Measurements from ENCODE around the gene CD24. TPM values are rescaled to one million over a fixed set of nuclear protein-coding genes. Genes with fewer than 3 reads are reported as not detected.
"Not testable (repeated sequence)": the region's sequence is repeated elsewhere in the genome, so short reads cannot be mapped to it uniquely, and the experiment has no call there.

The CD24 gene
- polyA plus RNA-seq, 2 of the 4 experiments (the other 2 are of a cell fraction): 284 to 602 TPM

DNA sequence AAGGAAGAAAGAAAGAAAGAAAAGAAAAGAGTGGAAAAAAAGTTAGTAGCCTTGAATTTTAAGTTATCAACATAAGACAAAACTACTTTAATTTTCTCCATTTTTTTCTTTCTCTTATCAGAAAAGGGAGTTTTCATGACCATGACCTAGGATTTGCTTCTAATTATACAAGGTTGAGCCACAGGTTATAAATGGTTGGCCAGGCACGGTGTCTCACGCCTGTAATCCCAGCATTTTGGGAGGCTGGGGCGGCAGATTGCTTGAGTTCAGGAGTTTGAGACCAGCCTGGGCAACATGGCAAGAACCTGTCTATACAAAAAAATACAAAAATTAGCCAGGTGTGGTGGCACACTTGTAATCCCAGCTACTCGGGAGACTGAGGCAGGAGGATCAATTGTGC, 45.7 kb upstream of the CD24 start:
- 74% methylated on average over 4 of the region's 4 CpGs for WGBS (ENCODE audit: missing lambda C conversion rate)
- FAIRE-seq: no peak
- no peak overlapping the region for H3K27ac ChIP-seq
- no peak overlapping the region for H3K4me2 ChIP-seq
- DNase-seq (ENCODE audit: low read depth in 1 of 2, low spot score in 1 of 2): no peak
- CTCF ChIA-PET: no interaction called here
- no peak for TF ChIP-seq EHF (CRISPR knock-in tag; IDR thresholded peaks at IDR 0.05)
- TF ChIP-seq HEYL (CRISPR knock-in tag; IDR thresholded peaks at IDR 0.05): no peak
- TF ChIP-seq RAD21 (conservative IDR thresholded peaks at IDR 0.05 in 1 of 2, IDR thresholded peaks at IDR 0.05 in 1 of 2): no peak
- no peak for TF ChIP-seq NPAS2 (CRISPR knock-in tag; IDR thresholded peaks at IDR 0.05; ENCODE audit: borderline replicate concordance)
- no peaks in the 10 kb centered on the region; the same call in 2 of the 3 replicates for H3K4me1 ChIP-seq
- no peak overlapping the region for H3K4me3 ChIP-seq
- H3K9me3 ChIP-seq: no peaks in the 10 kb centered on the region
- ATAC-seq: no peak
- POLR2A ChIA-PET: no interaction called here

DNA sequence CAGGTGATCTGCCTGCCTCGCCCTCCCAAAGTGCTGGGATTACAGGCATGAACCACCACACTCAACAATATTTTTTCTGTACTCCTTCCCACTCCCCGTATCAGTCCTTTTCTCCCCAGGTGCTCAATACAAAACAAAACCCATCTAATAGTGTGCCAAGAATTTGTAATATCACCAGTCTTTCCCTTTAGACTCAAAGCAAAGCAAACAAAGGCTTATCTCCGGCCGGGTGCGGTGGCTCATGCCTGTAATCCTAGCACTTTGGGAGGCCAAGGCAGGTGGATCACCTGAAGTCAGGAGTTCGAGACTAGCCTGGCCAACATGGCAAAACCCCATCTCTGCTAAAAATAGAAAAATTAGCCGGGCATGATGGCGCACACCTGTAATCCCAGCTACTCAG, 45.1 kb upstream of the CD24 start:
- CTCF ChIA-PET; H3K4me3 ChIP-seq; POLR2A ChIA-PET; H3K4me2 ChIP-seq; H3K27ac ChIP-seq; H3K9me3 ChIP-seq; FAIRE-seq; DNase-seq (ENCODE audit: low read depth in 1 of 2, low spot score in 1 of 2); ATAC-seq; H3K4me1 ChIP-seq: not testable (repeated sequence)
- WGBS (ENCODE audit: missing lambda C conversion rate): 68% methylated on average over 3 of the region's 8 CpGs

DNA sequence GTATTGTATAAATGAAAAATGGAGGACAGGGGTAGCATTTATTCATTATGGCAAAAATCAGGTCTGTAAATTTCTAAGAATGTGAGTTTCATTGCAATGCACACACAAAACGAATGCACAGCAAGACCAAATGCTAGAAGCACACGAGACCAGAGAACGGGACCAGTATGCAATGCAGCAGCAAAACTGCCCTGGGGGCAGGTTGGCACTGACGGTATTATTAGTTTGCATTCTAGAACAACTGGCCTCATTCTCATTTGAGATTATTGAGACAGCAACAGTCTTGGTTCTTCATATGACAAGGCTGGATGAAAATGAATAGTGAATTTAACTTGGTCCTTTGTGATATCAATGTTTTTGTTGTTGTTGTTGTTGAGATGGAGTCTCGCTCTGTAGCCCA, 44.5 kb upstream of the CD24 start:
- no peak overlapping the region for H3K27ac ChIP-seq
- ATAC-seq: no peak
- TF ChIP-seq HEYL (CRISPR knock-in tag; IDR thresholded peaks at IDR 0.05) (no peak), ZC3H11A (IDR thresholded peaks at IDR 0.05) (no peak), RNF2 (IDR thresholded peaks at IDR 0.05; ENCODE audit: borderline replicate concordance, low read depth) (no peak), CHD2 (IDR thresholded peaks at IDR 0.05; ENCODE audit: low read length, partially characterized antibody) (no peak), FOSL2 (IDR thresholded peaks at IDR 0.05) (no peak), FOSL2 (CRISPR knock-in tag; IDR thresholded peaks at IDR 0.05) (no peak)
- TF ChIP-seq, protein P1, sequence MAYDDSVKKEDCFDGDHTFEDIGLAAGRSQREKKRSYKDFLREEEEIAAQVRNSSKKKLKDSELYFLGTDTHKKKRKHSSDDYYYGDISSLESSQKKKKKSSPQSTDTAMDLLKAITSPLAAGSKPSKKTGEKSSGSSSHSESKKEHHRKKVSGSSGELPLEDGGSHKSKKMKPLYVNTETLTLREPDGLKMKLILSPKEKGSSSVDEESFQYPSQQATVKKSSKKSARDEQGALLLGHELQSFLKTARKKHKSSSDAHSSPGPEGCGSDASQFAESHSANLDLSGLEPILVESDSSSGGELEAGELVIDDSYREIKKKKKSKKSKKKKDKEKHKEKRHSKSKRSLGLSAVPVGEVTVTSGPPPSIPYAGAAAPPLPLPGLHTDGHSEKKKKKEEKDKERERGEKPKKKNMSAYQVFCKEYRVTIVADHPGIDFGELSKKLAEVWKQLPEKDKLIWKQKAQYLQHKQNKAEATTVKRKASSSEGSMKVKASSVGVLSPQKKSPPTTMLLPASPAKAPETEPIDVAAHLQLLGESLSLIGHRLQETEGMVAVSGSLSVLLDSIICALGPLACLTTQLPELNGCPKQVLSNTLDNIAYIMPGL (CRISPR knock-in tag; IDR thresholded peaks at IDR 0.05; ENCODE audit: borderline replicate concordance): no peak

DNA sequence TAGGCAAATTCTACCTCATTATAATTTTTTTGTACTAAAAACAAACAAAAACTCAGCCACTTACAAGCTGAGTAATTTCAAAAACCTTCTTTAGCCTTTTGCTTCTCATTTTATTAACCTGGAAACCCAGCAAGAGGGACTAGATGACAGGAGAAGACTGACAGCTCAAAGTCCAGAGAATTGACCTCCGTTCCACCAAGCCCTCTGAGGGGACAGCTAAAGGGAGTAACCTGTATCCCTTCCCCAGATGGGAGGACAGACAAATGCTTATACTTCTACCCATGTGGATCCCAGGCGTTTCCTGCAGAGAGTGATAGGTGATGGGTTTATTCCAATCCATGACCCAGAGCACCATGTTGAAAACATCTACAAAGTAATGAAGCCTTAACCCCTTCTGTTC, 35.0 kb upstream of the CD24 start:
- no peak for DNase-seq (ENCODE audit: low read depth in 1 of 2, low spot score in 1 of 2)
- H3K4me3 ChIP-seq: no peak overlapping the region
- ChIA-PET POLR2A (no interaction called here), CTCF (interaction anchor here (0.8 kb wide), 1 partner anchor 12 kb away, joined by 3 read pairs; no protein-coding TSS in a partner anchor)
- no peak for TF ChIP-seq KDM5A (IDR thresholded peaks at IDR 0.05)
- no peak for TF ChIP-seq CHD2 (IDR thresholded peaks at IDR 0.05; ENCODE audit: low read length, partially characterized antibody)
- TF ChIP-seq ZSCAN20 (CRISPR knock-in tag; IDR thresholded peaks at IDR 0.05): no peak
- no peak for TF ChIP-seq ZC3H11A (IDR thresholded peaks at IDR 0.05)
- no peak for TF ChIP-seq JUNB (IDR thresholded peaks at IDR 0.05)
- TF ChIP-seq, protein P2, sequence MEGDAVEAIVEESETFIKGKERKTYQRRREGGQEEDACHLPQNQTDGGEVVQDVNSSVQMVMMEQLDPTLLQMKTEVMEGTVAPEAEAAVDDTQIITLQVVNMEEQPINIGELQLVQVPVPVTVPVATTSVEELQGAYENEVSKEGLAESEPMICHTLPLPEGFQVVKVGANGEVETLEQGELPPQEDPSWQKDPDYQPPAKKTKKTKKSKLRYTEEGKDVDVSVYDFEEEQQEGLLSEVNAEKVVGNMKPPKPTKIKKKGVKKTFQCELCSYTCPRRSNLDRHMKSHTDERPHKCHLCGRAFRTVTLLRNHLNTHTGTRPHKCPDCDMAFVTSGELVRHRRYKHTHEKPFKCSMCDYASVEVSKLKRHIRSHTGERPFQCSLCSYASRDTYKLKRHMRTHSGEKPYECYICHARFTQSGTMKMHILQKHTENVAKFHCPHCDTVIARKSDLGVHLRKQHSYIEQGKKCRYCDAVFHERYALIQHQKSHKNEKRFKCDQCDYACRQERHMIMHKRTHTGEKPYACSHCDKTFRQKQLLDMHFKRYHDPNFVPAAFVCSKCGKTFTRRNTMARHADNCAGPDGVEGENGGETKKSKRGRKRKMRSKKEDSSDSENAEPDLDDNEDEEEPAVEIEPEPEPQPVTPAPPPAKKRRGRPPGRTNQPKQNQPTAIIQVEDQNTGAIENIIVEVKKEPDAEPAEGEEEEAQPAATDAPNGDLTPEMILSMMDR (IDR thresholded peaks at IDR 0.05): no peak
- TF ChIP-seq FOXS1 (CRISPR knock-in tag; IDR thresholded peaks at IDR 0.05): no peak
- no peak for TF ChIP-seq NFE2L2 (conservative IDR thresholded peaks at IDR 0.05; ENCODE audit: low read length)
- TF ChIP-seq NPAS2 (CRISPR knock-in tag; IDR thresholded peaks at IDR 0.05; ENCODE audit: borderline replicate concordance): no peak
- no peak for TF ChIP-seq MAZ (IDR thresholded peaks at IDR 0.05; ENCODE audit: borderline replicate concordance, low read depth, low read length)
- no peak for TF ChIP-seq CHD4 (IDR thresholded peaks at IDR 0.05; ENCODE audit: borderline replicate concordance)
- no peak for TF ChIP-seq ESRRA (IDR thresholded peaks at IDR 0.05; ENCODE audit: borderline replicate concordance, low read length)
- no peak for TF ChIP-seq EHMT2 (IDR thresholded peaks at IDR 0.05; ENCODE audit: low read depth)
- no peak for TF ChIP-seq FOSL2 (IDR thresholded peaks at IDR 0.05)
- no peak for TF ChIP-seq FOSL2 (CRISPR knock-in tag; IDR thresholded peaks at IDR 0.05)
- no peak for TF ChIP-seq HOXB5 (CRISPR knock-in tag; IDR thresholded peaks at IDR 0.05)
- TF ChIP-seq RFX5 (IDR thresholded peaks at IDR 0.05): no peak
- TF ChIP-seq FOSB (CRISPR knock-in tag; IDR thresholded peaks at IDR 0.05): no peak
- no peak for TF ChIP-seq EP300 (IDR thresholded peaks at IDR 0.05)
- no peak for TF ChIP-seq SREBF2 (IDR thresholded peaks at IDR 0.05)
- no peak overlapping the region for H3K4me2 ChIP-seq
- 46% methylated on average over 2 of the region's 2 CpGs for WGBS (ENCODE audit: missing lambda C conversion rate)
- H3K9me3 ChIP-seq: no peaks in the 10 kb centered on the region
- ATAC-seq: no peak
- H3K27ac ChIP-seq: no peak overlapping the region
- FAIRE-seq: no peak
- no peaks in the 10 kb centered on the region for H3K4me1 ChIP-seq

More for the DNA sequence above, 44.5 kb upstream of the CD24 start:
- POLR2A ChIA-PET: no interaction called here
- Histone ChIP-seq H3K4me2 (no peak overlapping the region), H3K4me3 (no peak overlapping the region), H3K9me3 (no peaks in the 10 kb centered on the region), H3K4me1 (no peaks in the 10 kb centered on the region; the same call in 2 of the 3 replicates)
- FAIRE-seq (no peak), DNase-seq (ENCODE audit: low read depth in 1 of 2, low spot score in 1 of 2) (no peak)
- 81% methylated on average over 5 of the region's 5 CpGs for WGBS (ENCODE audit: missing lambda C conversion rate)
- CTCF ChIA-PET: no interaction called here
